RWPE2 (cell line): ENCODE measurements around the gene PTPRC.

ENCODE experiments used
- ATAC-seq: fragments of 200-7000 bp; cut with Tn5 transposase; 3 replicates; pipeline ENCODE4 v1.9.1; 2021; ENCODE audit warnings: low read depth
- DNase-seq: peaks from one replicate; pipeline ENCODE4 v3.0.0-alpha.2; 2020; ENCODE audit warnings: low spot score
- H3K27ac ChIP-seq: fragments of 450-650 bp; 2 replicates; pipeline ENCODE4 v1.5.1; 2017; ENCODE audit warnings: mild to moderate bottlenecking; ENCODE audit not compliant: poor library complexity, severe bottlenecking
- H3K27me3 ChIP-seq: fragments of 250-450 bp; sonication (Bioruptor Pico); 2 replicates; pipeline ENCODE4 v1.5.1; 2021; ENCODE audit warnings: mild to moderate bottlenecking, moderate library complexity; ENCODE audit not compliant: insufficient read depth, poor library complexity, severe bottlenecking
- H3K36me3 ChIP-seq: fragments of 250-450 bp; sonication (Bioruptor Pico); 2 replicates; pipeline ENCODE4 v1.5.1; 2020; ENCODE audit warnings: low read depth, mild to moderate bottlenecking, moderate library complexity
- H3K4me1 ChIP-seq: fragments of 250-450 bp; sonication (Bioruptor Pico); 2 replicates; pipeline ENCODE4 v1.5.1; 2021; ENCODE audit warnings: mild to moderate bottlenecking, moderate library complexity; ENCODE audit not compliant: insufficient read depth, poor library complexity, severe bottlenecking
- H3K4me3 ChIP-seq: fragments of 250-450 bp; sonication (Bioruptor Pico); 2 replicates; pipeline ENCODE4 v1.5.1; 2021; ENCODE audit warnings: mild to moderate bottlenecking, moderate library complexity; ENCODE audit not compliant: severe bottlenecking
- H3K9me3 ChIP-seq: fragments of 250-450 bp; sonication (Bioruptor Pico); 2 replicates; pipeline ENCODE4 v1.5.1; 2021; ENCODE audit warnings: mild to moderate bottlenecking, moderate library complexity; ENCODE audit not compliant: severe bottlenecking
- TF ChIP-seq, protein P1 (sequence below): fragments of 450-650 bp; IDR thresholded peaks from one replicate; pipeline ENCODE4 v1.5.1; 2017; ENCODE audit warnings: mild to moderate bottlenecking, moderate library complexity; ENCODE audit not compliant: poor library complexity, severe bottlenecking

PTPRC gene

GRCh38 chr1:198627436-198628066, 11.3 kb upstream of the PTPRC start:
- no peaks in the 10 kb centered on the region for H3K9me3 ChIP-seq
- ATAC-seq (no peak), DNase-seq (no peak)
- no peaks in the 10 kb centered on the region for H3K27me3 ChIP-seq
- H3K4me3 ChIP-seq = no peak overlapping the region
- peaks cover 4% of the 10 kb centered on the region for H3K4me1 ChIP-seq
- H3K27ac ChIP-seq = no peak overlapping the region
- TF ChIP-seq, protein P1, sequence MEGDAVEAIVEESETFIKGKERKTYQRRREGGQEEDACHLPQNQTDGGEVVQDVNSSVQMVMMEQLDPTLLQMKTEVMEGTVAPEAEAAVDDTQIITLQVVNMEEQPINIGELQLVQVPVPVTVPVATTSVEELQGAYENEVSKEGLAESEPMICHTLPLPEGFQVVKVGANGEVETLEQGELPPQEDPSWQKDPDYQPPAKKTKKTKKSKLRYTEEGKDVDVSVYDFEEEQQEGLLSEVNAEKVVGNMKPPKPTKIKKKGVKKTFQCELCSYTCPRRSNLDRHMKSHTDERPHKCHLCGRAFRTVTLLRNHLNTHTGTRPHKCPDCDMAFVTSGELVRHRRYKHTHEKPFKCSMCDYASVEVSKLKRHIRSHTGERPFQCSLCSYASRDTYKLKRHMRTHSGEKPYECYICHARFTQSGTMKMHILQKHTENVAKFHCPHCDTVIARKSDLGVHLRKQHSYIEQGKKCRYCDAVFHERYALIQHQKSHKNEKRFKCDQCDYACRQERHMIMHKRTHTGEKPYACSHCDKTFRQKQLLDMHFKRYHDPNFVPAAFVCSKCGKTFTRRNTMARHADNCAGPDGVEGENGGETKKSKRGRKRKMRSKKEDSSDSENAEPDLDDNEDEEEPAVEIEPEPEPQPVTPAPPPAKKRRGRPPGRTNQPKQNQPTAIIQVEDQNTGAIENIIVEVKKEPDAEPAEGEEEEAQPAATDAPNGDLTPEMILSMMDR = no peak
- no peaks in the 10 kb centered on the region for H3K36me3 ChIP-seq

- peaks cover 4% of the 10 kb centered on the region for H3K4me1 ChIP-seq
- H3K27me3 ChIP-seq = no peaks in the 10 kb centered on the region
- H3K27ac ChIP-seq = no peak overlapping the region
- no peaks in the 10 kb centered on the region for H3K36me3 ChIP-seq
- ATAC-seq (no peak), DNase-seq (no peak)
- TF ChIP-seq, protein P1 = no peak
- H3K9me3 ChIP-seq = no peaks in the 10 kb centered on the region
- H3K4me3 ChIP-seq = no peak overlapping the region
Observed at GRCh38 chr1:198628067-198628455, 10.8 kb upstream of the PTPRC start.

DNA sequence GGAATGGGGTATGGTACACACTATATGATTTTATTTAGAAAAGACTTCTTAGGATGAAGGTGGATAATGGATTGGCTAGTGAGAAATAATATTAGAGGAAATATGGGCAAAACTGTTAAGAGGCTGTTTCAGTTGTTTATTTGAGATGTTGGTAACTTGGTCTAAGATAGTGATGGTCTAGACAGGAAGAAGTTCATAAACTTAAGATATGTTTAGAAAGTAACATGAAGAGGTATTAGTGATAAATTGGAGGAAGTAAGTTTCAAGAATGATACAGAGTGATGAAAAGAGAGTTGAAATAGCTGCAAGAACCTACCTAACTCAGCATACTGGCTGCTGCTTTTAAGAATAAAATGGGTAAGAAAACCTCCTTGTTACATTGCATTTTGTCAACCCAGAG, 9.2 kb upstream of the PTPRC start:
- peaks cover 4% of the 10 kb centered on the region for H3K4me1 ChIP-seq
- DNase-seq (no peak), ATAC-seq (no peak)
- no peak overlapping the region for H3K4me3 ChIP-seq
- no peak overlapping the region for H3K27ac ChIP-seq
- H3K9me3 ChIP-seq = no peaks in the 10 kb centered on the region
- no peaks in the 10 kb centered on the region for H3K36me3 ChIP-seq
- TF ChIP-seq, protein P1 = no peak
- no peaks in the 10 kb centered on the region for H3K27me3 ChIP-seq

GRCh38 chr1:198630863-198631262, 8.0 kb upstream of the PTPRC start:
- Histone ChIP-seq H3K4me3 (no peak overlapping the region), H3K27ac (no peak overlapping the region), H3K27me3 (no peaks in the 10 kb centered on the region), H3K9me3 (no peaks in the 10 kb centered on the region), H3K36me3 (no peaks in the 10 kb centered on the region), H3K4me1 (peaks cover 4% of the 10 kb centered on the region)
- ATAC-seq = no peak
- DNase-seq = no peak
- TF ChIP-seq, protein P1 = no peak

- Histone ChIP-seq H3K9me3 (no peaks in the 10 kb centered on the region), H3K27ac (no peak overlapping the region), H3K27me3 (no peaks in the 10 kb centered on the region), H3K4me3 (no peak overlapping the region), H3K36me3 (no peaks in the 10 kb centered on the region), H3K4me1 (peaks cover 4% of the 10 kb centered on the region)
- TF ChIP-seq, protein P1 = no peak
- DNase-seq (no peak), ATAC-seq (no peak)
Observed at GRCh38 chr1:198631292-198631691, 7.5 kb upstream of the PTPRC start.
